ENCODE measurements around the gene POLRMT. TPM values are rescaled to one million over a fixed set of nuclear protein-coding genes. Genes with fewer than 3 reads are reported as not detected.

The POLRMT gene
- total and polyA plus RNA-seq, 4 donors, result 16.1 to 76.7 (median 38.4) TPM

DNA sequence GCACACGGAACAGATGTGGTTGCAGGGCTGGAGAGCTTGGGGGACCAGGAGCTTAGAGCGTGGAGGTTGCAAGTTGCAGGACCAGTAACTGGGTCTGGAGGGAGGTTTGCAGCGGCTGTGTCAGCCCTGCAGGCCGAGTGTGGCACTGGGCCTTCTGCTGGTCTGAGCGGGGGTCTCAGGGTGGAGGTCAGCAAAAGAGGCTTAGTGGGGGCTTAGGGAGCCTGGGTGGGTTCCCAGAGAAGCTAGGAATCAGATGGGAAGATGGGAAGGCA, 49.4 kb downstream of the POLRMT start:
- Histone ChIP-seq H3K4me3 (no peak overlapping the region), H3K27me3 (ENCODE audit: control insufficient read depth in 3 of 3, insufficient read depth in 3 of 3, low read length in 2 of 3) (peaks cover 0 to 6% (median 5%) of the 10 kb centered on the region in 3 donors), H3K9ac (ENCODE audit: insufficient read depth in 1 of 2, low read length in 2 of 2) (no peak overlapping the region), H3K36me3 (ENCODE audit: control insufficient read depth in 4 of 4, insufficient read depth in 4 of 4, low read length in 4 of 4) (peaks cover 2 to 44% (median 7%) of the 10 kb centered on the region in 4 donors), H3K4me1 (ENCODE audit: control insufficient read depth in 5 of 5, insufficient read depth in 5 of 5, low read length in 5 of 5) (peaks cover 0 to 11% (median 0%) of the 10 kb centered on the region in 5 donors), H3K9me3 (ENCODE audit: control insufficient read depth in 4 of 4, insufficient read depth in 3 of 4, low read length in 3 of 4) (no peaks in the 10 kb centered on the region), H3K27ac (ENCODE audit: low read depth in 1 of 2, low read length in 1 of 2) (no peak overlapping the region)
- DNase-seq, result no peak
- TF ChIP-seq, protein P1, sequence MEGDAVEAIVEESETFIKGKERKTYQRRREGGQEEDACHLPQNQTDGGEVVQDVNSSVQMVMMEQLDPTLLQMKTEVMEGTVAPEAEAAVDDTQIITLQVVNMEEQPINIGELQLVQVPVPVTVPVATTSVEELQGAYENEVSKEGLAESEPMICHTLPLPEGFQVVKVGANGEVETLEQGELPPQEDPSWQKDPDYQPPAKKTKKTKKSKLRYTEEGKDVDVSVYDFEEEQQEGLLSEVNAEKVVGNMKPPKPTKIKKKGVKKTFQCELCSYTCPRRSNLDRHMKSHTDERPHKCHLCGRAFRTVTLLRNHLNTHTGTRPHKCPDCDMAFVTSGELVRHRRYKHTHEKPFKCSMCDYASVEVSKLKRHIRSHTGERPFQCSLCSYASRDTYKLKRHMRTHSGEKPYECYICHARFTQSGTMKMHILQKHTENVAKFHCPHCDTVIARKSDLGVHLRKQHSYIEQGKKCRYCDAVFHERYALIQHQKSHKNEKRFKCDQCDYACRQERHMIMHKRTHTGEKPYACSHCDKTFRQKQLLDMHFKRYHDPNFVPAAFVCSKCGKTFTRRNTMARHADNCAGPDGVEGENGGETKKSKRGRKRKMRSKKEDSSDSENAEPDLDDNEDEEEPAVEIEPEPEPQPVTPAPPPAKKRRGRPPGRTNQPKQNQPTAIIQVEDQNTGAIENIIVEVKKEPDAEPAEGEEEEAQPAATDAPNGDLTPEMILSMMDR (IDR thresholded peaks at IDR 0.05; ENCODE audit: control extremely low read depth, extremely low read depth), result no peak
- no peak for ATAC-seq (ENCODE audit: insufficient read depth, low FRiP score)
- WGBS, 2 donors, result 81 to 85% methylated on average over 5 of the region's 5 CpGs

DNA sequence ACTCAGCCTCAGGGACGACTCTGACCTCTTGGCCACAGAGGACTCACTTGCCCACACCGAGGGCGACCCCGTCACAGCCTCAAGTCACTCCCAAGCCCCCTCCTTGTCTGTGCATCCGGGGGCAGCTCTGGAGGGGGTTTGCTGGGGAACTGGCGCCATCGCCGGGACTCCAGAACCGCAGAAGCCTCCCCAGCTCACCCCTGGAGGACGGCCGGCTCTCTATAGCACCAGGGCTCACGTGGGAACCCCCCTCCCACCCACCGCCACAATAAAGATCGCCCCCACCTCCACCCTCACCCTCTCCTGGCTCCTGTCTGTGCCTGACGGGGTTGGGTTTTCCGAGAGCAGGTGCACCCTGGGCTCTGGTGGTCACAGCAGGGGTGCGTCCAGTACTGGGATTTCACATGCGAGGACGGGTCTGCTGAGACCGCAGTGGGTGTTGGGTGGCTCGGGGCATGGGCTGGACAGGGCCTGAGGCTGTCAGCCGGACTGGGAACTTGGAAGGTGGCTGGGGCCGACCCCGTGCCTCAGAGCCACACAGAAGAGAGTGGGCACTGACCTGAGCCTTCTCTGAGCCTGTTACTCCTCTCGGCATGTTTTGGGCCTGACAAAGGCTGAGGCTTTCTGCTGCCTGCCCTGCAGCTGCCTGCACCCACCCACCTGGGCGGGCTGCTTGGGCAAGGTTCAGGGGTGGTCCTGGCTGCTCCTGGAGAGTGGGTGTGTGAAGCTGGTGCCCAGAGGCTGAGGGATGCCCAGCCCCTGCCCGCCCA, 50.0 kb downstream of the POLRMT start:
- WGBS, 2 donors, result 91 to 92% methylated on average over 27 of the region's 27 CpGs
- DNase-seq (no peak), ATAC-seq (ENCODE audit: insufficient read depth, low FRiP score) (no peak)

DNA sequence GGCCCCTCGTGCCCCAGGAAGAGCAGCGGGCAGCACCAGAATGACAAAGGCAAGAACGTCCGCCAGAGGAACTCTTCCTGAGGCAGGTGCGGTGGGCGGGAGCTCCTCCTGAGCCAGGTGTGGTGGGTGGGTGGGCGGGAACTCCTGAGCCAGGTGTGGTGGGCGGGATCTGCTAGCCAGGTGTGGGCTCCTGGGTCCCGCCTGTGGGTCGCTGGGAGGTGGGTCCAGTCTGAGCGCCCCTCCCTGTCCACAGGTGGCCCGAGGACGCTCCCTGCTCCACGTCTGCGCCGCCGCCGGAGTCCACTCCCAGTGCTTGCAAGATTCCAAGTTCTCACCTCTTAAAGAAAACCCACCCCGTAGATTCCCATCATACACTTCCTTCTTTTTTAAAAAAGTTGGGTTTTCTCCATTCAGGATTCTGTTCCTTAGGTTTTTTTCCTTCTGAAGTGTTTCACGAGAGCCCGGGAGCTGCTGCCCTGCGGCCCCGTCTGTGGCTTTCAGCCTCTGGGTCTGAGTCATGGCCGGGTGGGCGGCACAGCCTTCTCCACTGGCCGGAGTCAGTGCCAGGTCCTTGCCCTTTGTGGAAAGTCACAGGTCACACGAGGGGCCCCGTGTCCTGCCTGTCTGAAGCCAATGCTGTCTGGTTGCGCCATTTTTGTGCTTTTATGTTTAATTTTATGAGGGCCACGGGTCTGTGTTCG, 50.7 kb downstream of the POLRMT start:
- Histone ChIP-seq H3K27me3 (ENCODE audit: control insufficient read depth in 3 of 3, insufficient read depth in 3 of 3, low read length in 2 of 3) (no peaks in the 10 kb centered on the region), H3K9me3 (ENCODE audit: control insufficient read depth in 4 of 4, insufficient read depth in 3 of 4, low read length in 3 of 4) (no peaks in the 10 kb centered on the region), H3K27ac (ENCODE audit: low read depth in 1 of 2, low read length in 1 of 2) (no peak overlapping the region), H3K9ac (ENCODE audit: insufficient read depth in 1 of 2, low read length in 2 of 2) (no peak overlapping the region), H3K36me3 (ENCODE audit: control insufficient read depth in 4 of 4, insufficient read depth in 4 of 4, low read length in 4 of 4) (peaks cover 2 to 52% (median 7%) of the 10 kb centered on the region in 4 donors), H3K4me3 (no peak overlapping the region), H3K4me1 (ENCODE audit: control insufficient read depth in 5 of 5, insufficient read depth in 5 of 5, low read length in 5 of 5) (peaks cover 0 to 5% (median 0%) of the 10 kb centered on the region in 5 donors)
- TF ChIP-seq, protein P1 (IDR thresholded peaks at IDR 0.05; ENCODE audit: control extremely low read depth, extremely low read depth), result no peak
- DNase-seq, result no peak
- ATAC-seq (ENCODE audit: insufficient read depth, low FRiP score), result no peak
- WGBS, 2 donors, result 91 to 93% methylated on average over 31 of the region's 31 CpGs

More for the DNA sequence above, 50.0 kb downstream of the POLRMT start:
- Histone ChIP-seq H3K4me3 (no peak overlapping the region), H3K9ac (ENCODE audit: insufficient read depth in 1 of 2, low read length in 2 of 2) (no peak overlapping the region), H3K9me3 (ENCODE audit: control insufficient read depth in 4 of 4, insufficient read depth in 3 of 4, low read length in 3 of 4) (no peaks in the 10 kb centered on the region), H3K27me3 (ENCODE audit: control insufficient read depth in 3 of 3, insufficient read depth in 3 of 3, low read length in 2 of 3) (peaks cover 0 to under 1% (median 0%) of the 10 kb centered on the region in 3 donors), H3K36me3 (ENCODE audit: control insufficient read depth in 4 of 4, insufficient read depth in 4 of 4, low read length in 4 of 4) (peaks cover 2 to 45% (median 7%) of the 10 kb centered on the region in 4 donors), H3K4me1 (ENCODE audit: control insufficient read depth in 5 of 5, insufficient read depth in 5 of 5, low read length in 5 of 5) (peaks cover 0 to 10% (median 0%) of the 10 kb centered on the region in 5 donors), H3K27ac (ENCODE audit: low read depth in 1 of 2, low read length in 1 of 2) (no peak overlapping the region)
- TF ChIP-seq, protein P1 (IDR thresholded peaks at IDR 0.05; ENCODE audit: control extremely low read depth, extremely low read depth), result no peak
